ENCODE data around the gene FXYD3. TPM values are rescaled to one million over a fixed set of nuclear protein-coding genes. Genes with fewer than 3 reads are reported as not detected.
"Not testable (repeated sequence)": the region's sequence is repeated elsewhere in the genome, so short reads cannot be mapped to it uniquely, and the experiment has no call there.

The FXYD3 gene
- total RNA-seq, 1 donor from 2014 or later = 0.50 TPM

DNA sequence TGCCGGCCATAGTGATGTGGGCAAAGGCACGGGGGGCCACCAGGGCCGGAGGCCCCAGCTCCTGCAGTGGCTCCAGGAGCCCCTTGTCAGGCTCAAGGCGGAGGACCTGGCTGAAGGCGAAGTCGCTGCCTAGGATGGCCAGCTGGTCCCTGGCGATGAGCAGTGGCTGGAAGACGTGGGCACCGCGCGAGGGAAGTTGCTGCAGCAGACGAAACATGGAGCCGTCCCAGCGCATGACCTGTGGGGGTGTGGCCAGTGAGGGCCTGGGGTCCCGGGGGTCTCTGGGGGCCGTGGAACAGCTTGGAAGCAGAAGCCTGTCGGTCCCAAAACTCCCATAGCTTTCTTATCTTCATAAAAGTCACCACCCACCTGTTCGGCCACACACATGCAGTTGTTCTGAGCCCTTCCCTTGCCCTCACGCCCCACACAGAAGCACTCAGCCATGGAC lies 9.7 kb downstream of the FXYD3 start:
- H3K36me3 ChIP-seq (ENCODE audit: control insufficient read depth, insufficient read depth, low read length) = no peaks in the 10 kb centered on the region
- H3K4me3 ChIP-seq (ENCODE audit: low read depth, low read length) = no peak overlapping the region
- no peak for DNase-seq (ENCODE audit: low read depth)
- TF ChIP-seq, protein P1, sequence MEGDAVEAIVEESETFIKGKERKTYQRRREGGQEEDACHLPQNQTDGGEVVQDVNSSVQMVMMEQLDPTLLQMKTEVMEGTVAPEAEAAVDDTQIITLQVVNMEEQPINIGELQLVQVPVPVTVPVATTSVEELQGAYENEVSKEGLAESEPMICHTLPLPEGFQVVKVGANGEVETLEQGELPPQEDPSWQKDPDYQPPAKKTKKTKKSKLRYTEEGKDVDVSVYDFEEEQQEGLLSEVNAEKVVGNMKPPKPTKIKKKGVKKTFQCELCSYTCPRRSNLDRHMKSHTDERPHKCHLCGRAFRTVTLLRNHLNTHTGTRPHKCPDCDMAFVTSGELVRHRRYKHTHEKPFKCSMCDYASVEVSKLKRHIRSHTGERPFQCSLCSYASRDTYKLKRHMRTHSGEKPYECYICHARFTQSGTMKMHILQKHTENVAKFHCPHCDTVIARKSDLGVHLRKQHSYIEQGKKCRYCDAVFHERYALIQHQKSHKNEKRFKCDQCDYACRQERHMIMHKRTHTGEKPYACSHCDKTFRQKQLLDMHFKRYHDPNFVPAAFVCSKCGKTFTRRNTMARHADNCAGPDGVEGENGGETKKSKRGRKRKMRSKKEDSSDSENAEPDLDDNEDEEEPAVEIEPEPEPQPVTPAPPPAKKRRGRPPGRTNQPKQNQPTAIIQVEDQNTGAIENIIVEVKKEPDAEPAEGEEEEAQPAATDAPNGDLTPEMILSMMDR (IDR thresholded peaks at IDR 0.05; ENCODE audit: insufficient read depth, low read length, poor library complexity, severe bottlenecking) = no peak
- peaks cover 5% of the 10 kb centered on the region for H3K27me3 ChIP-seq (ENCODE audit: control insufficient read depth, insufficient read depth, low read length)

DNA sequence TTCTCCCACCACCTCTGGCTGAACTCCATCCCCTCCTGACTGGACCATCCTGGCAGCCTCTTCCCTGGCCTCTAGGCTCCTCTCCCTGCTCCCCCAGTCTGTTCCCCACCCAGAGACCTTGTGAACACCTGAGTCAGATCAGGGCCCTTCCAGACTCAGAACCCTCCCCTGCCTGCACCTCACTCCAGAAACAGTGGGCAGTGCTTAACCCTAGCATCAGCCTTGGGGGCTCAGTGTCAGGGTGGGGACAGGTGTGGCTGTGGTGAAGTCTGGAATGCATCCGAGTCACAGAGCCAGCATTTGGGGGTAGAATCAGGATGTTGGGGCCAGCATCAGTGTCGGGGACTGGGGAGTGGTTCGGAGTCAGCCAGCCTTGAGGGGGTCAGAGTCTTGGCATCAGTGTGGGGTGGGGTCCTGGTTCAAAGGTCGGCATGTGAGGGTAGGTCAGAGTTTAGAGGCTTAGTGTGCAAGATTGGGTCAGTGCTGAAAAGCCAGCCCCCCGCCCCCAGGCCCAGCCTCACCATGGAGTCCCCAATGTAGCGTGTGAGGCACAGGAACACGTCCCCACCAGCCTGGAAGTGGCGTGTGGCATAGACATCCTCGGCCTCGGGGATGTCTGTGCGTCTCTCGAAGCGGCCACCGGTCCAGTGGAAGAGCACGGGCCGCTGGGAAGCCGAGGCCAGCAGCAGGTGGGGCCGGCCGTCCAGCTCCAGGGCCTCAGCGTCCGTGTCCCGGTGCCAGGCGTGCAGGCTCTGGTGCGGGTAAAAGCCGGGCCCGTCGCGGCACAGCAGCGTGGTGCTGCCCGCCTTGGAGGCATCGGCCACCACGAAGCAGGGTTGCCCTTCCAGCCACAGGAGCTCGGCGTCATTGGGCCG lies 10.4 kb downstream of the FXYD3 start:
- TF ChIP-seq, protein P1 (IDR thresholded peaks at IDR 0.05; ENCODE audit: insufficient read depth, low read length, poor library complexity, severe bottlenecking) = no peak
- no peak for DNase-seq (ENCODE audit: low read depth)

DNA sequence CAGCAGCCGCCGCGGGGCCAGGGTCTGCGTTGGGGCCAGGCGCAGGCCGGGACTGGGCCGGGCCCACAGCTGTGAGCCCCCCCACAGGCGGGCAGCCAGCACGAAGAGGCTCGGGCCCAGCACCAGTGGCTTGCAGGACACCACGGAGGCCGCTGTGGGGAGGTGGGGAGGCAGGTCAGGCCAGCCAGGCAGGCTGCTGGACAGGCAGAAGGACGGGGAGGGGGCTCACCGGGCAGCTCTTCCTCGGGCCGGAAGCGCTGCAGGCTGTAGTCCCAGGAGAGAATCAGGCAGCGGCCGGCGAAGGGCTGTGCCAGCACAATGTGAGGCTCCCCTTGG lies 11.0 kb downstream of the FXYD3 start:
- no peak overlapping the region for H3K4me3 ChIP-seq (ENCODE audit: low read depth, low read length)
- TF ChIP-seq, protein P1 (IDR thresholded peaks at IDR 0.05; ENCODE audit: insufficient read depth, low read length, poor library complexity, severe bottlenecking) = no peak
- no peaks in the 10 kb centered on the region for H3K36me3 ChIP-seq (ENCODE audit: control insufficient read depth, insufficient read depth, low read length)
- DNase-seq (ENCODE audit: low read depth) = no peak
- peaks cover 5% of the 10 kb centered on the region for H3K27me3 ChIP-seq (ENCODE audit: control insufficient read depth, insufficient read depth, low read length)

More for the DNA sequence above, 10.4 kb downstream of the FXYD3 start:
- no peaks in the 10 kb centered on the region for H3K36me3 ChIP-seq (ENCODE audit: control insufficient read depth, insufficient read depth, low read length)
- H3K4me3 ChIP-seq (ENCODE audit: low read depth, low read length) = no peak overlapping the region
- peaks cover 5% of the 10 kb centered on the region for H3K27me3 ChIP-seq (ENCODE audit: control insufficient read depth, insufficient read depth, low read length)

DNA sequence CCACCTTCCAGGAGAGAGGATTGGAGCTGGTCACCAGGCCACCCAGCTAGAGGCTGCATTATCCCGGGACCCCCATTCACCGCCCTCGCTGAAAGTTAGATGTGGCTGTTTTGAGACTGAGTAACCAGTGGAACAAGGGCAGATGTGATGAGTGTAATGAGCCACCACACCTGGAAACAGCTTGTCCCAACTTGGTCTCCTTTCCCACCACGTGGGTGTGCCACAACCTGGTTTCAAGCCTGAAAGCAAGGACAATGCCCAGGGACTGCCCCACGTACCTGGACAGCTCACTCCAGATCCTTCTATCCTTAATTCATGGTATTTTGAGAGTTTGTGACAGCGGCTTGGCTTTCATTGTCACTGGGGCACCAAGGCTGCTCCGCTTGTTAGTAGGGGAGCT lies 12.2 kb downstream of the FXYD3 start:
- H3K36me3 ChIP-seq (ENCODE audit: control insufficient read depth, insufficient read depth, low read length) = no peaks in the 10 kb centered on the region
- DNase-seq (ENCODE audit: low read depth) = no peak
- H3K27me3 ChIP-seq (ENCODE audit: control insufficient read depth, insufficient read depth, low read length) = peaks cover 5% of the 10 kb centered on the region
- H3K4me3 ChIP-seq (ENCODE audit: low read depth, low read length) = no peak overlapping the region
- TF ChIP-seq, protein P1 (IDR thresholded peaks at IDR 0.05; ENCODE audit: insufficient read depth, low read length, poor library complexity, severe bottlenecking) = no peak

DNA sequence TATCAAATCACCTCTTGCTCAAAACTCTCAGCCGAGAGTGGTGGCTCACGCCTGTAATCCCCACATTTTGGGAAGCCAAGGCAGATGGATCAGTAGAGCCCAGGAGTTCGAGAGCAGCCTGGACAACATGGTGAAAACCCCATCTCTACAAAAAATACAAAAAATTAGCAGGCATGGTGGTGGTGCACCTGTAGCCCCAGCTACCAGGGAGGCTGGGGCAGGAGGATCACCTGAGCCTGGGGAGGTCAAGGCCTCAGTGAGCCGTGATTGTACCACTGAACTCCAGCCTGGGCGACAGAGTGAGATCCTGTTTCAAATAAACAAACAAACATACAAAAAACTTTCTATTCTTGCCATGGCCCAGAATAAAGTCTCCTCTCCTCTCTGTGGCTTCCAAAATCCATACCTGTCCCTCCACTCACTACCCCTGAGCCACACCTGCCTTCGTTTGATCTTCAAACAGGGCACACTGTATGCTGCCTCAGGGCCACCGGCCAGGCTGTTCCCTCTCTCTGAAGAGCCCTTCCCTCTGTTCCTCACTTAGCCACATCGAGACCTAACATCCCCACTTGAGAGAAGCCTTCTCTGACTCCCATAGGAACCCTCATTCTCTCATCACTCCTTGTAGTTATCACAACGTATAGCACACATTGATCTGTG lies 12.9 kb downstream of the FXYD3 start:
- no peak overlapping the region for H3K4me3 ChIP-seq (ENCODE audit: low read depth, low read length)
- no peaks in the 10 kb centered on the region for H3K36me3 ChIP-seq (ENCODE audit: control insufficient read depth, insufficient read depth, low read length)
- H3K27me3 ChIP-seq (ENCODE audit: control insufficient read depth, insufficient read depth, low read length) = peaks cover 7% of the 10 kb centered on the region
- DNase-seq (ENCODE audit: low read depth) = no peak
- TF ChIP-seq, protein P1 (IDR thresholded peaks at IDR 0.05; ENCODE audit: insufficient read depth, low read length, poor library complexity, severe bottlenecking) = no peak

DNA sequence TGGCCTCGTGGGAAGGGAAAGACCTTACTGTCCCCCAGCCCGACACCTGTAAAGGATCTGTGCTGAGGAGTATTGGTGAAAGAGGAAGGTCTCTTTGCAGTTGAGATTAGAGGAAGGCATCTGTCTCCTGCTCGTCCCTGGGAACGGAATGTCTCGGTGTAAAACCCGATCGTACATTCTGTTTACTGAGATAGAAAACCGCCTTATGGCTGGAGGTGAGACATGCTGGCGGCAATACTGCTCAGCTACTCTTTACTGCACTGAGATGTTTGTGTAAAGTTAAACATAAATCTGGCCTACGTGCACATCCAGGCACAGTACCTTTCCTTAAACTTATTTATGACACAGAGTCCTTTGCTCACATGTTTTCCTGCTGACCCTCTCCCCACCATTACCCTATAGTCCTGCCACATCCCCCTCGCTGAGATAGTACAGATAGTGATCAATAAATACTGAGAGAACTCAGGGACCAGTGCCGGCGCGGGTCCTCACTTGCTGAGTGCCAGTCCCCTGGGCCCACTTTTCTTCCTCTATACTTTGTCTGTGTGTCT lies 14.2 kb downstream of the FXYD3 start:
- DNase-seq (ENCODE audit: low read depth); H3K36me3 ChIP-seq (ENCODE audit: control insufficient read depth, insufficient read depth, low read length); H3K4me3 ChIP-seq (ENCODE audit: low read depth, low read length): not testable (repeated sequence)
- H3K27me3 ChIP-seq (ENCODE audit: control insufficient read depth, insufficient read depth, low read length) = peaks cover 16% of the 10 kb centered on the region

All from kidney epithelial cell (primary cell).